A549 treated with Mapracorat at 1 μM for 4 hours (cell line): ENCODE measurements around the gene C5. TPM values are rescaled to one million over a fixed set of nuclear protein-coding genes. Genes with fewer than 3 reads are reported as not detected.

Experiments
- total RNA-seq: library from RNA; stranded (reverse); fragments of 200-300 nt; extraction: Qiagen RNA extraction; gene quantifications from 5 replicates; pipeline ENCODE4 v1.2.3, GENCODE V29; 2022

Gene C5
- 11.2 to 14.4 TPM (median 12.4 TPM) in 5 replicates for total RNA-seq

DNA sequence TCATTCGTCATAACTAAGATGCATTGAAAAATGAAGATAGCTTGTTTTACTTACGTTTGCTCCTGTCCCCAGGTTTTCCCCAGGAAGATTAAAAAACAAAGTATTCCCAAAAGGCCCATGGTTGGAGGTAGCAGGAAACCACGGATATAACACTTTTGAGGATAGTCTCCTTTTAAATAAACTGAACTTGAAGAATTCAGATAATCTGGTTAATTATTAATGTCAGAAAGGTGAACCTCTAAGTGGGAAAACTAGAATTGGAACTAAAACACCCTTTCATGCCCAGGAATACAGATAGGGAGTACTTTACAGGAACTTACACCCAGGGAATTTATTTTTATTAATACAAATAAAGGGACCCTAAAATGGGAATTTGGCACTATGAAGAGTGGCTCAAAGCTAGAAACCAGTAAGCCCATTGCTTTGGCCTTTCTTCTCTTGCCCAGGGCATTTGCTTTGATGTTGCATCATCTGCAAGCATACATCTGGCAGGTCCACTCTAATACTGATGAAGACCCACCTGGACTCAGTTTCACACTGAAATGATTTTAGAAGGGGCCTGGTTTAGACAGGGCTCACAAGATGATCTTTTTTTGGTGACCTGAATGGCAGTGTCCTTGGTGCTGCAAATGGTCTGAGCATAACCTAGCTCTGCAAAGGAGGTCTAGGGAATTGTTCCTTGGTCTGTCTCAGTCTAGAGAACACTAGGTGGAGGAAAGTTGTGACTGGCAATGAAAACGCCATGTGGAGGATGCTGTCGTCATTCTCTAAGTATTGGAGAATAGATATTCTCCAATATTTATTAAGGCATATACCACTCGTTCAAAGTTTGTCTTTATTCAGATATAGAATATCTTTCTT, at the start of gene C5:
Gene C5 (minus strand): TSS at position 148 of the 861 bp plus-strand sequence. CDS start 29 bp downstream, at position 119.

GRCh38 chr9:121074370-121075250, 24.5 kb upstream of the C5 start, which contains the start of gene CNTRL:
TSS of gene CNTRL (plus strand) at chr9:121074955. CDS start at chr9:121088327, 13,372 bp downstream.

DNA sequence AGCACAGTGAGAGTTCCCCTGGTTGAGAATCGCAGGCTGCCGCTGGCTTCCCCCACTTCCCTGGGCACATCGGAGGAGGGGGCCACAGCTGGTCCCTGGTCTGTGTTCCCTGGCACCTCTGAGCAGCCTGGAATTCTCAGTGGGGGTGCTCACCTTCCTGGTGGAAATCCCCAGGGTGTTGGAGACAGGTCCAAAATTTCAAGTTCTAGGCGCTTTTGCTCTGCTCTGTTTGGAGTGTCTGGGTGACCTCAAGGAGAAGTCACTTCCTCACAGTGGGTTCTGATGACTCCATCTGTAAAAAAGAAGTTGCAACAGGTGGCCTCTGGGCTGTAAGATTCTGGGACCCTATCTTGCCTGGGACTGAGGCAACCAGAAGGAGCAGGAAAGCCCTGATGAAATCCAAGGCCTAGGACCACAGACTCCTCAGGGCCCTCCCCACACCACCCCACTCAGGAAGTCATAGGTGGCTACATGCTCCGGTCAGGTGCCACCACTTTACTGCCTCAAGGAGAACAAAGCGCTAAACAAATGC, 123.6 kb downstream of the C5 start, which contains the start of gene TRAF1:
Gene TRAF1 (minus strand): TSS at position 400 of the 532 bp plus-strand sequence. CDS start 721 bp downstream, outside the sequence.

Other genes with a start within 250 kb of the C5 start
- 27.4 to 30.4 TPM (median 29.8 TPM) in 5 replicates for gene PSMD5, start 207.4 kb downstream of the C5 start, total RNA-seq
- 93.1 to 135 TPM (median 123 TPM) in 5 replicates for gene PHF19, start 173.1 kb downstream of the C5 start, total RNA-seq
- gene TRAF1, start 123.5 kb downstream of the C5 start, total RNA-seq: 2.2 to 3.2 TPM (median 2.5 TPM) in 5 replicates
- gene CNTRL, start 24.7 kb upstream of the C5 start, total RNA-seq: 5.0 to 6.7 TPM (median 6.3 TPM) in 5 replicates
- 46.1 to 50.1 TPM (median 46.3 TPM) in 5 replicates for gene RAB14, start 151.6 kb upstream of the C5 start, total RNA-seq
- 62.9 to 78.1 TPM (median 73.0 TPM) in 5 replicates for gene GSN, start 217.9 kb upstream of the C5 start, total RNA-seq